PC-9 (cell line): ENCODE measurements around the gene SAMD8.

Source experiments
- EZH2 ChIP-seq: fragments of 200-600 bp; sonication (generic); IDR thresholded peaks from 2 replicates; pipeline ENCODE4 v1.8.0; 2017; ENCODE audit warnings: antibody characterized with exemption, low read depth
- TF ChIP-seq, protein P1 (sequence below): fragments of 200-600 bp; sonication (generic); conservative IDR thresholded peaks from 2 replicates; pipeline ENCODE4 v1.6.1; 2017; ENCODE audit warnings: mixed run types, antibody characterized with exemption, mild to moderate bottlenecking, moderate library complexity

DNA sequence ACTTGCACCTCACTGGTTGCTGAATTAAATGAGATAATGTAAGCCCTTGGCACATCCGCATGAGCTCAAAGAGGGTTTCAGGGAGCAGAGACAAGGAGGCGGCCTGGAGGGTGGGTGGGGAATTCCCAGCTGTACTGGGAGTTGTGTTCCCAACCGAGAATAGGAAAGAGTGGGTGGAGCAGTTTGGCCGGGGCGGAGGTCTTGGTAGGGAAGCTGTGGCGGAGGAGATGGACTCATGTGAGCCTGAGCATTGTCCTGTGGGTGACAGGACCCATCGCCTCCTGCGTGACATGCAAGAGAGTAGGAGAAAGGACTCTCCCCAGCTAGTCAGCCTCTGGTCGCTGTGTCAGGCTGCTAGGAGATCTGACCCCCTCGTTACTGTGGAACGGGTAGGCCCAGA, 41.0 kb upstream of the SAMD8 start:
- TF ChIP-seq, protein P1, sequence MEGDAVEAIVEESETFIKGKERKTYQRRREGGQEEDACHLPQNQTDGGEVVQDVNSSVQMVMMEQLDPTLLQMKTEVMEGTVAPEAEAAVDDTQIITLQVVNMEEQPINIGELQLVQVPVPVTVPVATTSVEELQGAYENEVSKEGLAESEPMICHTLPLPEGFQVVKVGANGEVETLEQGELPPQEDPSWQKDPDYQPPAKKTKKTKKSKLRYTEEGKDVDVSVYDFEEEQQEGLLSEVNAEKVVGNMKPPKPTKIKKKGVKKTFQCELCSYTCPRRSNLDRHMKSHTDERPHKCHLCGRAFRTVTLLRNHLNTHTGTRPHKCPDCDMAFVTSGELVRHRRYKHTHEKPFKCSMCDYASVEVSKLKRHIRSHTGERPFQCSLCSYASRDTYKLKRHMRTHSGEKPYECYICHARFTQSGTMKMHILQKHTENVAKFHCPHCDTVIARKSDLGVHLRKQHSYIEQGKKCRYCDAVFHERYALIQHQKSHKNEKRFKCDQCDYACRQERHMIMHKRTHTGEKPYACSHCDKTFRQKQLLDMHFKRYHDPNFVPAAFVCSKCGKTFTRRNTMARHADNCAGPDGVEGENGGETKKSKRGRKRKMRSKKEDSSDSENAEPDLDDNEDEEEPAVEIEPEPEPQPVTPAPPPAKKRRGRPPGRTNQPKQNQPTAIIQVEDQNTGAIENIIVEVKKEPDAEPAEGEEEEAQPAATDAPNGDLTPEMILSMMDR, result no peak
- TF ChIP-seq EZH2, result no peak
